Endometrium (tissue), 2 donors: ENCODE data around the gene ARHGEF26.

Experiments used
- FAIRE-seq: peaks from 2 replicates; lab custom pipeline; 2012; peaks lifted over from hg19 to GRCh38; lab: Jason Lieb, UNC
- donor health status: control.
- donor health status: control.

ARHGEF26 gene

GRCh38 chr3:154254527-154254926 is 133.3 kb downstream of the ARHGEF26 start:
- no peak for FAIRE-seq

DNA sequence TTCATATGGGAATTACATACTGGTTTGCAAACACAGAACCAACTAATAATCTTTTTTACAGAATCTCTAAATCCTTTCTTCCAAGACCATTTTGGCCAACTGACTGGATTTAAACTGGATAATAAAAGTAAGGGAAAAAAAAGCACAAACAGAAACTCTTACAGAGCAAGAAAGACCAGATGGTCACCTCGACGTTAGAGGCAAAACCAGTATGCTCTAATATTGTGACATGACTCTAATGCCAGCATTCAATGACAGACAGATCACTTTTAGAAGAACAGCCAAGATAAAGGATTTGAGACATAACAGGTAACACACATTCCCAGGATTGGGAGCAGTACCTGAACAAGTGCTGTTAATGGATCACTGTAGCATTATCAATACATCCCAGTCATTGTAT is 152.2 kb downstream of the ARHGEF26 start:
- no peak for FAIRE-seq

DNA sequence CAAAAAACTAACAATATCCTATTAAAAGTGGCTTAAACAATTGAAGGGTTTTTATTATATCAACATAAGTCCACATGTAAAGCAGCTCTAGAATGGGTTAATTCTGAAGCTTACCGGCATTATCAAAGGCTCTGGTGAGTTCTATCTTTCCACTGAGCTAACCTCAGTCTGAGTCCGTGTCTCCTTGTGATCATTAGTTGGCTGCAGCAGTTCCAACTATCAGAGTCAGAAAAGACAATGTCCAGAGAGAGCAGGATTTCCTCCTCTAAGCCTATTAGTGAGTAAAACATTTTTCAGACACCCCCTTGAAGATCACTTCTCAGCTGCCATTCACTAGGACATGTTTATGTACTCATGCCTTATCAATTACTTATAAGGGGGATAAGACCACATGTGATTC is 153.2 kb downstream of the ARHGEF26 start:
- no peak for FAIRE-seq

- FAIRE-seq, result no peak
Observed at GRCh38 chr3:154275292-154275691, 154.1 kb downstream of the ARHGEF26 start.

DNA sequence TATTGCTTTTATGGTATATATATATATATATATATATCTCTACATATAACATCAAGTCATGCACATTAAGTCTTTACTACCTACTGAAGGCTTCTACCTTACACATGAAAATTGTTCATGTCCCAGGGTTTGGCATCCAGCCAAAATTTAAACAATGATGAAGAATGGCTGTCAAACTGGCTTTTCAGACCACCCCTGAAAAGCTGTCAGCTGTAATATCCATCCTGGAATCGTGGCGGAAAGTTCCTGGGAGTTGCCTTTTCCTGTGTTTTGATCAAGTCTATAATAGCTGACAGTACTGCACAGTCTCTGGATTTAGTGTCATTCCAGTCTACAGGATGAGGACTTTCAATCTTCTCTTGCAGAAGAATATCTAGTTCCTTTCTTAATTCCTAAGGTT is 154.8 kb downstream of the ARHGEF26 start:
- no peak for FAIRE-seq

DNA sequence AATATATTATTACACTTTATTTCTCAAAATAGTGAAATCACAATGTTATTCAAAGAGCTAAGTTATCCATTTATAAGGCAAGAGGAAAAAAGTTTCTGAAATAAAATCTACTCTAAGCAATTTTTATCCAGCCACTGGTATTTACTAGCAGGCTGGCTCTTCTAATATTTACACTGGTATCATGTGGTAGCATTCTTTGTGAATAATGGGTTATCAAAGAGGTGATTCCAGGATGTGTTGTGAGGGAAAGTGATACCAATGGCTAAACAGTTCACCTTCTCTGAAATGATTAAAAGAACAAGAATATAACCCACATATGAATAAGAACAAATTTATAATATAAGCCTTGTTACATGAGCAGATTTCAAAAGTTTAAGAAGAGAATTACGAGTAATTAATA is 159.0 kb downstream of the ARHGEF26 start:
- no peak for FAIRE-seq

GRCh38 chr3:154285221-154285620 is 164.0 kb downstream of the ARHGEF26 start:
- no peak for FAIRE-seq

DNA sequence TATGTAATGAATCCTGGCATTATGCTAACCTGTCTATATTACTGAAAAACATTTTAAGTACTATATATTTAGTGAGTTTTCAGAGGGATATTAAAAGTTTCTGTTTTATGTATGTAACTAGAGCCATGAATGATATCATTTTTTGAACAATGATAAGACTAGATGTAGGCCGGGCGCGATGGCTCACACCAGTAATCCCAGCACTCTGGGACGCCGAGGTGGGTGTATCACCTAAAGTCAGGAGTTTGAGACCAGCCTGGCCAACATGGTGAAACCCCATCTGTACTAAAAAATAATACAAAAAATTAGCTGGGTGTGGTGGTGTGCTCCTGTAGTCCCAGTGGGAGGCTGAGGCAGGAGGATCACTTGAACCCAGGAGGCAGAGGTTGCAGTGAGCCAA is 169.0 kb downstream of the ARHGEF26 start:
- FAIRE-seq, result no peak

DNA sequence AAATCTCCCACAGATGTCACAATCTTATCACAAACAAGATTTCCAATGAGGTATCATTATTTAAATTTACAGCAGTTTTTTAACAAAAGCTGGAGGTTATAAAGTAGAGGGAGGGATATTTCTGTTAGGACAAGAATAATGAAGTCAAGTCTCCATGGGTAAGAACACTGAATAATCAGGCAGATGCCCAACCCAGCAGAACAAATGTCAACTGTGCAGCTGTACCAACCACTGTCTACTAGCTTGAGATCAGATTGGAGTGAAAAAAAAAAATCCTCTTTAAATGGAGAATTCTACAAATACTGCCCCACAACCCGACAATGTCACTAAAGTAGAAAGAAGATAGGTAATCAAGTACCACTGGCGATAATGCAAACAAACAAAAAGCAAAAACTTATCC is 172.8 kb downstream of the ARHGEF26 start:
- no peak for FAIRE-seq

- FAIRE-seq, result no peak
Observed at GRCh38 chr3:154301561-154301960, 180.4 kb downstream of the ARHGEF26 start.

- FAIRE-seq, result no peak
Observed at GRCh38 chr3:154304116-154304786, 183.1 kb downstream of the ARHGEF26 start.

GRCh38 chr3:154304936-154305335 is 183.7 kb downstream of the ARHGEF26 start:
- FAIRE-seq, result no peak

DNA sequence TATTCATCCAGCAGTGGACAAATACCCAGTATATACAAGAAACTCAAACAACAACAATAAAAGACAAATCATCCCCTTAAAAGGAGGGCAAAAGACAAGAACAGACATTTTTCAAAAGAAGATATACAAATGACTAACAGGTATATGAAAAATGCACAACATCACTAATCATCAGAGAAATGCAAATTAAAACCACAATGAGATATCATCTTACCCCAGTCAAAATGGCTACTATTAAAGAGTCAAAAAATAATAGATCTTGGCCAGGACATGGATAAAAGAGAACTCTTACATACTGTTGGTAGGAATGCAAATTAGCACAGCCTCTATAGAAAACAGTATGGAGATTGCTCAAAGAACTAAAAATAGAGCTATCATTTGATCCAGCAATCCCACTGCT is 186.2 kb downstream of the ARHGEF26 start:
- no peak for FAIRE-seq
